Measurements from ENCODE around the gene FBXO10.

The FBXO10 gene

DNA sequence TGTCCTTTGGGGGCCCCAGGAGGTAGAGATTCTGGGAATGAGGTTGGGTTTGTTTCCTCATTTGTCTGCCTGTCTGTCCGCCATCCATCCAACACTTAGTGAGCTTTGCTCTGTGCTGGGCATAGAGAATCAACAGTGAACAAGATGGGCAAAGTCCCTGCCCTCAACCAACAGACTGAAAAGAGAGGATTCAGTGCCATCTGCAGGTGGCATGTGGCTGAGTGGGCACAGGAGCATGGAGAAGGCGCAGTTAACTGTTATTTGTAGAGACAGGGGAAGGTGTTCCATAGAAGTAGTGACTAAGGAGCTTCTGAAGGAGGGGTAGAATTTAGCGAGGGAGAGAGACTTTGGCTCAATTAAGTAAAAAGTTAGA is 67.4 kb downstream of the FBXO10 start:
- TF ChIP-seq, protein P1, sequence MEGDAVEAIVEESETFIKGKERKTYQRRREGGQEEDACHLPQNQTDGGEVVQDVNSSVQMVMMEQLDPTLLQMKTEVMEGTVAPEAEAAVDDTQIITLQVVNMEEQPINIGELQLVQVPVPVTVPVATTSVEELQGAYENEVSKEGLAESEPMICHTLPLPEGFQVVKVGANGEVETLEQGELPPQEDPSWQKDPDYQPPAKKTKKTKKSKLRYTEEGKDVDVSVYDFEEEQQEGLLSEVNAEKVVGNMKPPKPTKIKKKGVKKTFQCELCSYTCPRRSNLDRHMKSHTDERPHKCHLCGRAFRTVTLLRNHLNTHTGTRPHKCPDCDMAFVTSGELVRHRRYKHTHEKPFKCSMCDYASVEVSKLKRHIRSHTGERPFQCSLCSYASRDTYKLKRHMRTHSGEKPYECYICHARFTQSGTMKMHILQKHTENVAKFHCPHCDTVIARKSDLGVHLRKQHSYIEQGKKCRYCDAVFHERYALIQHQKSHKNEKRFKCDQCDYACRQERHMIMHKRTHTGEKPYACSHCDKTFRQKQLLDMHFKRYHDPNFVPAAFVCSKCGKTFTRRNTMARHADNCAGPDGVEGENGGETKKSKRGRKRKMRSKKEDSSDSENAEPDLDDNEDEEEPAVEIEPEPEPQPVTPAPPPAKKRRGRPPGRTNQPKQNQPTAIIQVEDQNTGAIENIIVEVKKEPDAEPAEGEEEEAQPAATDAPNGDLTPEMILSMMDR (IDR thresholded peaks at IDR 0.05; ENCODE audit: insufficient read depth, low read depth, low read length, missing control alignments): no peak
- DNase-seq (ENCODE audit: low read depth): no peak
- H3K4me3 ChIP-seq (ENCODE audit: low read length): no peak overlapping the region

DNA sequence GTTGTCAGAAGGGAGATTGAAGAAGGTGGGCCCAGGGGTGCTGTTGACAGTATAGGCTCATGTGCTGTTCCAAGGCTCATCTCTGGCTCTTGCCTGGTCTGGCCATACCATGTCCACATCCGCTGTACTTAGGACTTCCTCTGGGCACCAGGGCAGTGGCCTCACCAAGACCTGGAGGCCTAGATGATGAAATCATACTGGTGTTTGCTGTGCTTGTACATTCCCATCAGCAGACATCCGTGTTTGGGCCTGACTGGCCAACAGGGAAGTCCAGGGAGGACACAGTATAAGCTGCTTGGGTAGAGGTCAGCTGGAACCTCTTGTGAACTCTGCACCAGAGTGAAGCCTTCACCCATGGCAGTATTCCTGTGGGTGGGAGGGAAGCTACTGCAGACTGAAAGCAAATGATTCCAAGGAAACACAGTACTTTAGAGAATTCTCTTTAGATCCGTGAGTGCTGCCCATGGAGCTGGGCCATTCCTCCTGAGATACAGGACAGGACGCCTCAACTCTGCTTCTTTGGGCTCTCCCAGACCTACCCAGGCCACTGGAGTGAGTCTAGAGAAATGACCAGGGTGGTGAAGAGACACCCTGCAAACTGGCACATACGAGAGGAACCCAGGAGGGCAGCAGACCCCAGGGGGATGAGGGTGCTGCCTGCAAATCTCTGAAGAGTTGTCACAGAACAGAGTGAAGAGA is 67.9 kb downstream of the FBXO10 start:
- TF ChIP-seq, protein P1 (IDR thresholded peaks at IDR 0.05; ENCODE audit: insufficient read depth, low read depth, low read length, missing control alignments): no peak
- no peak for DNase-seq (ENCODE audit: low read depth)
- no peak overlapping the region for H3K4me3 ChIP-seq (ENCODE audit: low read length)

DNA sequence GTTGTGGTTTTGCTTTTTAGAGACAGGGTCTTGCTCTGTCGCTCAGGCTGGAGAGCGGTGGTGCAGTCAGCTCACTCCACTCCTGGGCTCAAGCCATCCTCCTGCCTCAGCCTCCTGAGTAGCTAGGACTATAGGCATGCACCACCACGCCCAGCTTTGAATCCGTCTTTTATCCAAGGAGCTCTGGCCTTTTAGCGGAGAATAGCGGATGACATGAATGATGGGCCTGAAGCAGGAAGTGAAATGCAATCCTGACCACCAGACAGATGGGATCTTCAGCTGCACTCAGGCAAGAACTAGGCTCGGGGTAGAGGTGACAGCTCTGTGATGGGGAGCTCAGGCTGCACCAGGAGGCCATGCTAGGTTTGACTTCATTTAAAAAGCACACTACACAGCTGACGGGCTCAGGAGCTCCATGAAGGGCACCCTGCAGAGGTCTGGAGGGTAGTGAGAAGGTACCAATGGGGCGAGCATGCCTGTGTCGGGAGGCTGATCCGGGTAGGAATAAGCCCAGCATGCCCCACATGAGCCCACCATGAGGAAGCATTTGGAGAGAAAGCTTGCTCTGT is 68.5 kb downstream of the FBXO10 start:
- no peak for DNase-seq (ENCODE audit: low read depth)
- no peak overlapping the region for H3K4me3 ChIP-seq (ENCODE audit: low read length)
- TF ChIP-seq, protein P1 (IDR thresholded peaks at IDR 0.05; ENCODE audit: insufficient read depth, low read depth, low read length, missing control alignments): no peak

DNA sequence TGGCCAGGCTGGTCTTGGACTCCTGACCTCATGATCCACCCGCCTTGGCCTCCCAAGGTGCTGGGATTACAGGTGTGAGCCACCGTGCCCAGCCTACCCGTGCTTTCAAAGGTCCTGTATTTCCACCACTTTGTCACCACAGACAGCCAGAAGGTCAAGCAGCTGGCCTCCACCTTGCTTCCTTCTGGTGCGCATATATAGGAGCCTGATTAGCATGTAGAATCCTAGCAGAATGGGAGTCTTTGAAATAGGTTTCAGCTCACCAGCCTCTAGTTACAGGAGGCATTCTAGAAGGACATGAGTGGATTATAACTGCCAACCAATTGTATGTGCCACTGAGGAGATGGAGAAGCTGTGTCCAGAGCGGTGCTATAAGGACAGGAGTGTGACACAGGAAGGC is 71.6 kb downstream of the FBXO10 start:
- H3K4me3 ChIP-seq (ENCODE audit: low read length): no peak overlapping the region
- DNase-seq (ENCODE audit: low read depth): no peak
- TF ChIP-seq, protein P1 (IDR thresholded peaks at IDR 0.05; ENCODE audit: insufficient read depth, low read depth, low read length, missing control alignments): no peak

DNA sequence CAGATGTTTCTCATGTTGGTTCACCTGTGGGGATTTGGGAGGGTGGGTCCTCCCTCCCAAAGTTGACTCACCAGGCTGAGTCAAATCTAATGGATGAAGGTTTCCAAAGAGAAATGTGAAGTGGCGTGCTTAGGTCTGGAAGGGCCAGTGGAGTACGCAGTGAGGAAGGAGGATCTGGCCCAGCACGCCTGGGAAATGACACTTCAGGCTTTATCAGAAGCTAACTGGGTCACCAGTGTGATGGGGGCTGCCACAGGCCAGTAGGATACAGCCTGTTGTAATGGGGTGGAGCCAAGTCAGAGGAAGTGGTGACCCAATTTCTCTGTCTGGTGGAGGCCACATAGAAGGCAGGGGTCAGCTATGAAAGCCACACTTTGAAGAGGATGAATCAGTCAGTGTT is 72.4 kb downstream of the FBXO10 start:
- DNase-seq (ENCODE audit: low read depth): peak; percentile 66
- TF ChIP-seq, protein P1 (IDR thresholded peaks at IDR 0.05; ENCODE audit: insufficient read depth, low read depth, low read length, missing control alignments): no peak
- no peak overlapping the region for H3K4me3 ChIP-seq (ENCODE audit: low read length)

DNA sequence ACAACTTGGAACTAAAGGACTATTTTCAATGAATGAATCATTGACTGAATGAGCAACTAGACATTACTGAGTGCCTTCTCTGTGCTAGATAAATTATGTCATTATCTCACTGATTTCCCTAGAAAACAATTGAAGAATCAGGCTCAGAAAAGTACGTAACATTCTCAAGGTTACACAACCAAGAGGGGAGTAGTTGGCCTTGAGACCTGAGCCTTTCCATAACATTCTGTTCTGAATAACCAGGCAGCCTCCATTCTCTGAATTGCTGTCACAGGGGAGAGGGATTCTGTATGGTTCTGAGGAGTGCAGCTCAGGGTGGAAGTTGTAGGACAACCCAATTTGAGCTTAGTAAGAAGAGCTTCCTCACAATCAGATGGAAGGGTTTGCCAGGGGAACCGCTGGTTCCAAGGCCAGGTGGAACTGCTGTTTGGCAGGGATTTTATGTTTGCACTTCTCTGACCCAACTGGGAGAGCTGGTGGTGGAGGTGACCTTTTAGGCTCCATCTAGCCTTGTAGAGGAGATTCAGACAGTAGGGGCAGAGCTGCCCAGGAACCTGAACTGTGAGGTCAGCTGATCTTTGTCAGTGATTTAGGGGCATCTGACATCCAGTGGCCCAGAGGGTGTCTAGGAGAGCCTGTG is 74.1 kb downstream of the FBXO10 start:
- H3K4me3 ChIP-seq (ENCODE audit: low read length): no peak overlapping the region
- DNase-seq (ENCODE audit: low read depth): no peak
- TF ChIP-seq, protein P1 (IDR thresholded peaks at IDR 0.05; ENCODE audit: insufficient read depth, low read depth, low read length, missing control alignments): no peak
